A549 treated with Hydrocortisone at 1 μM for 4 hours (cell line): ENCODE data around the gene SIGLEC10. TPM values are rescaled to one million over a fixed set of nuclear protein-coding genes. Genes with fewer than 3 reads are reported as not detected.

Experiments
- total RNA-seq: library from RNA; stranded (reverse); fragments of 200-300 nt; extraction: Qiagen RNA extraction; gene quantifications from 5 replicates; pipeline ENCODE4 v1.2.3, GENCODE V29; 2022

Gene SIGLEC10, protein sequence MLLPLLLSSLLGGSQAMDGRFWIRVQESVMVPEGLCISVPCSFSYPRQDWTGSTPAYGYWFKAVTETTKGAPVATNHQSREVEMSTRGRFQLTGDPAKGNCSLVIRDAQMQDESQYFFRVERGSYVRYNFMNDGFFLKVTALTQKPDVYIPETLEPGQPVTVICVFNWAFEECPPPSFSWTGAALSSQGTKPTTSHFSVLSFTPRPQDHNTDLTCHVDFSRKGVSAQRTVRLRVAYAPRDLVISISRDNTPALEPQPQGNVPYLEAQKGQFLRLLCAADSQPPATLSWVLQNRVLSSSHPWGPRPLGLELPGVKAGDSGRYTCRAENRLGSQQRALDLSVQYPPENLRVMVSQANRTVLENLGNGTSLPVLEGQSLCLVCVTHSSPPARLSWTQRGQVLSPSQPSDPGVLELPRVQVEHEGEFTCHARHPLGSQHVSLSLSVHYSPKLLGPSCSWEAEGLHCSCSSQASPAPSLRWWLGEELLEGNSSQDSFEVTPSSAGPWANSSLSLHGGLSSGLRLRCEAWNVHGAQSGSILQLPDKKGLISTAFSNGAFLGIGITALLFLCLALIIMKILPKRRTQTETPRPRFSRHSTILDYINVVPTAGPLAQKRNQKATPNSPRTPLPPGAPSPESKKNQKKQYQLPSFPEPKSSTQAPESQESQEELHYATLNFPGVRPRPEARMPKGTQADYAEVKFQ
- 0.03 to 0.08 TPM (median 0.07 TPM) in 3 of 5 replicates, not detected in the others for total RNA-seq

DNA sequence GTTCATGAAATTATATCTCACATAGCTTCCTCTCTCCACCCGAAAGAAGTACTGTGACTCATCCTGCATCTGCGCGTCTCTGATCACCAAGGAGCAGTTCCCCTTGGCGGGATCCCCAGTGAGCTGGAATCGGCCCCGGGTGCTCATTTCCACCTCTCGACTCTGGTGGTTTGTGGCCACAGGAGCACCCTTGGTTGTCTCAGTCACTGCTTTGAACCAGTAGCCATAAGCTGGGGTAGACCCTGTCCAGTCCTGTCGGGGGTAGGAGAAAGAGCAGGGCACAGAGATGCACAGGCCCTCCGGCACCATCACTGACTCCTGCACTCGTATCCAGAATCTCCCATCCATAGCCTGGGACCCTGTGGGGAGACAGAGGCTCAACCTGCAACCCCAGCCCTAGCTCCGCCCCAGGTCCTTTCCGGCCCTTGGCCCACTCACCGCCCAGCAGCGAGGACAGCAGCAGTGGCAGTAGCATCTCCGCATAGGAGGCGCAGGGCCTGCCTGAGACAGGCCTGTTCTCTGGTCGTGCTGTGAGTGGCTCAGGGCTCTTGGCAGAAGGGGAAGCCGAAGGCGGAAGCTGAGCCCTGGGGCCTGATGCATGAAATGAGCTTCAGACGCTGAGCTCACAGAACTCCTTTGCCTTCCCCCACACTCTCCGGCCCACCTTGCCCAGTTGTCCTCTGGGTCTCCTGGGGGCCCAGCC is at the start of gene SIGLEC10:
Gene SIGLEC10 (minus strand): TSS at position 536 of the 703 bp plus-strand sequence. CDS start 61 bp downstream, at position 475.

DNA sequence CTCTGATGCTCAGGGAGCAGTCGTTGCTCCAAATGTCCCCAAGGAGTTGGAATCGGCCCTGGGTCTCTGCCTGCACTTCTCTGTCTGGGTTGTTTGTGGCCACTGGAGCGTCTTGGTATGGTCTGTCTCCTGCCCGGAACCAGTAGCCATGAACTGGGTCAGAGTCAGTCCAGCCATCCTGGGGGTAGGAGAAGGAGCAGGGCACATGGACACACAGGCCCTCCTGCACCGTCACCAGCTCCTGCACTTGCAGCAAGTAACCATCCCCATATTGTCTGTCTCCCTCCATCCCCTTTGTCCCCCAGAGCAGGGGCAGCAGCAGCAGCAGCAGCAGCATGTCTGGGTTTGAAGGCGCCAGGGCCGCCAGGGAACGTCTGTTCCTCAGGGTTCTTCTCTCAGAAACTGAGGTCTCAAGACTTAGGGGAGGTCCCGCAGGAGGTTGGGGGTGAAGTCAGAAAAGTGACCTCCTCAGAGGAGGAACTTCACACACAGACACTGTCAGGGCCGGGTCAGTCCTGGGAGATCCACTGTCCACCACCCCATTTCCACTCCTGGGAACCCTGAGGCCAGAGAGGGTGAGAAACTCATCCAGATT is 40.7 kb upstream of the SIGLEC10 start, which contains the start of gene SIGLEC8:
Gene SIGLEC8 (minus strand): TSS at position 404 of the 595 bp plus-strand sequence. CDS start 67 bp downstream, at position 337.

DNA sequence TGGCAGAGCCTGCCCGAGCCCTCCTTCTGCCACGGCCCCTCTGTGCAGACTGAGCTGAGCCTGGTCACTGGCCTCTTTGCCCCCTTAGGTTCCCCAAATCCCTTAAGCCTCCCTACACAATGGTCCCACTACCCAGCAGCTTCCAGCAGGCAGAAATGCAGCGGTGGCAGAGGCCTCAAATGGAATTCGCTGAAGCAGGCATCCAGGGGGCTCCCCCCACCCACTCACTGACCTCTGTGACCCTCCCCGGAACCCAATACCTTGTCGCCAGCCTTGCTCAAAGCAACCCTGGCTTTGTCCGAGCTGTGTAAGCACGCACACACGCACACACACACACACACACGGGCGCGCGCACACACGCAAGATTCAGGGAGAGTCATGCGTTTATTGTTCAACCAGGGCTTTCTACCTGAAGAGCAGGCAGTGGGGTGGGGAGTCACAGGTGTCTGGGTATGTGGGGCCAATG is 29.5 kb downstream of the SIGLEC10 start, which contains the start of gene LIM2:
Gene LIM2 (minus strand): TSS at position 51 of the 466 bp plus-strand sequence. CDS start 531 bp downstream, outside the sequence.

DNA sequence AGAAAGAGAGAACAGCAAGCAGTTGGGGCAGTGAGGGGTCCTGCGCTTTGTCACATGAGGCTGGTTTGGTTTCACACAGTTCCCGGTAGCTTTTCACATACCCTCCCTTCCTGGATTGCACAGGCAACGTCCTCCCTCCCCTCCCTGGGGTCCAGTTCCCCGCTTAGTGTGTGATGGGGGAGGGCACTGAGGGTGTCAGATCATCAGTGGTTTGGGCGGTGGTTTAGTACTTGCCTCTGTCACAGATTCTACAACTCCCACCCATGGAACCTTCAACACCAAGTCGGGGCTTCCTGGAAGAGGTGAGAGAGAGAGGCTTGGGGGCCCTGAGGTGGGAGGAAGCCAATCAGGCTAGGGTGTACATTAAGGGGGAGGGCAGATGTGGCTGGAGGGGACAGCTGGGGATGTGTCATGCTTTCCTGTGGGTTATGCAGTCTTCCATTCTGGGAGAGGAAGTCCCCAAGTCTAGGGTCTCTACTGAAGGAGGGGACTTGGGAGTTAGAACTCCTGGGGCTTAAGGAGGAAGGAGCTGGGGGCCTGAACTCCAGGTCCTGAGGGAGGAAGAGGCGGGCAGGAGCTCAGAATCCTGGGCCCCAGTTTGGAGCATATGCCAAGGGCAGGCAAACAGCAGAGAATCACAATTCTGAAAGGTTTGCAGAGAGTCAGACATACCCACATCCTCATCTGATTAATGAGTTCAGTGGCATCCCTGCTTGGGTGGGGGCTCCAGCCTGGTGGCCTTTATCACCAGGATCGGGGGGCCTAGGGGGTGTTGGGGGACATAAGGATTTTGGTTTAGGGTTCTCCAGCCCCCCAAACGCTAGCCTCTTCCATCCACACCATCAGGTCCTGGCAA is 44.6 kb downstream of the SIGLEC10 start, which contains the start of gene NKG7:
Gene NKG7 (minus strand): TSS at position 6 of the 856 bp plus-strand sequence. CDS start 119 bp downstream, outside the sequence.

DNA sequence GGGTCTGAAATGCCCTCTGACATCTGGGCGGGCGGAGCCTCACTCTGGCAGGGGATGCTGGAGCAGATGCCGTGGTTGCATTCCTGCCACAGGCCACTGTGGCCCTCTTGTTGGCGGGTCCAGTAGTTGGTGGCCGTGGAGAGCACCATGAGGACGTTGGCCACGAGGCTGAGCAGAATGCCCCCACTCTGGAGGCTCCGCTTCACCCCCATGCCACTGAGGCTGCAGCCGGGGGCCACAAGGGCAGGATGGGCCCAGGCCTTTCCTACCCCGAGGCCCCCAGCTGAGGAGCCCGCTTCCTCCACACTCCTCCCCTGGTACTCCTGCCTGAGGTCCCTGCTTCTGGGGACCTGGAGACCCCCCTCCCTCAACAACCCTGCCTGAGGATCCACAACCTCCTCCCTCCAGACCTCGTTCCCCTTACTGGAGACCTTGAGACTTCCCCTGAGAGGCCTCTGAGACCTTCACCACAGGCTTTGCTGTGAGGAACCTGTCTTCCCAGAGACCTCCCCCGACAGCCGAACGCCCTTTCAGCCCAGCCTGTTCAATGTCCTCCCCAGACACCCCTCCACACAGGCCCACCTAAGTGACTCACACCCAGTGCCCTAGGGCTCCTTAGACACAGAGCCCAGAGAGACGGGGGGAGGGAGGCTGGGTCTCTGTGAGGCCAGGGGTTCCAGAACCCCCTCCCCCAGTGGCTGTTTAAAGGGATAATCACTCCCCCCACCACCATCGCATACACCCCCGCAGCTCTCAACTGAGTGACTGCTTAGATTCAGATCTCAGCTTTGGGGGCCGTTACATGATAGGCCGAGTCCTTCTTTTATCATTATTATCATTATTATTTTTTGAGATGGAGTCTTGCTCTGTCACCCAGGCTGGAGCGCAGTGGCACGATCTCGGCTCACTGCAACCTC is 48.8 kb downstream of the SIGLEC10 start, which contains the start of gene CLDND2:
Gene CLDND2 (minus strand): TSS at position 638 of the 917 bp plus-strand sequence. CDS start 426 bp downstream, at position 212.

DNA sequence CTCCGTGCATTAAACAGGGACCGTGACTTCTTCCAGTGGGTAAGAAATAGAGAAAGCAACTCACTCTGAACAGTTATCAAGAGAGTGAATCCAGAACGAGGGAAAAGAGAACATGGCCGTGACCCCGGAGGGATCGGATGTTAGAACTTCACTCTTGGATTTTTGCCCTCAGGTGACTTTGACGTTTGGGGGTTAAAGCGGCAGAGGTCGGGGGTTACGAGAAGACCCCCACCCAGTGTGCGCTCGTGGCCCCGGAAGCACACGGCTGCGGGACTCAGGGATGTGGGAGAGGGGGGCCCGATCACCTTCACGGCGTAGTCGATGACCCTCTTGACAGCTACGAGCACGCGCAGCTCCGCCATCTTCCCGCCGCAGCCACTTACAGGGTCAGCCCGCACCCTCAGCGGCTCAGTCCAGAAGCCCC is 51.5 kb downstream of the SIGLEC10 start, which contains the start of gene ETFB:
Gene ETFB (minus strand): TSS at position 424 of the 424 bp plus-strand sequence. CDS start 62 bp downstream, at position 362.

Other genes with a start within 250 kb of the SIGLEC10 start
- gene CD33, start 192.6 kb downstream of the SIGLEC10 start, total RNA-seq: 0.14 to 0.22 TPM in 2 of 5 replicates, not detected in the others
- not detected in 5 replicates for gene SIGLECL1, start 166.6 kb downstream of the SIGLEC10 start, total RNA-seq
- gene IGLON5, start 106.0 kb downstream of the SIGLEC10 start, total RNA-seq: 0.03 to 0.14 TPM (median 0.06 TPM) in 3 of 5 replicates, not detected in the others
- gene VSIG10L, start 75.5 kb downstream of the SIGLEC10 start, total RNA-seq: 11.6 to 16.8 TPM (median 14.1 TPM) in 5 replicates
- gene ETFB, start 51.3 kb downstream of the SIGLEC10 start, total RNA-seq: 230 to 256 TPM (median 244 TPM) in 5 replicates
- gene CLDND2, start 48.6 kb downstream of the SIGLEC10 start, total RNA-seq: 3.7 to 13.8 TPM (median 12.5 TPM) in 5 replicates
- not detected in 5 replicates for gene NKG7, start 45.0 kb downstream of the SIGLEC10 start, total RNA-seq
- gene LIM2, start 29.7 kb downstream of the SIGLEC10 start, total RNA-seq: not detected in 5 replicates
- gene C19orf84, start 27.1 kb downstream of the SIGLEC10 start, total RNA-seq: not detected in 5 replicates
- gene SIGLEC8, start 40.8 kb upstream of the SIGLEC10 start, total RNA-seq: not detected in 5 replicates
- gene CEACAM18, start 60.9 kb upstream of the SIGLEC10 start, total RNA-seq: not detected in 5 replicates
- not detected in 5 replicates for gene SIGLEC12, start 84.2 kb upstream of the SIGLEC10 start, total RNA-seq
- gene SIGLEC6, start 114.0 kb upstream of the SIGLEC10 start, total RNA-seq: not detected in 5 replicates
- 3.1 to 4.5 TPM (median 3.9 TPM) in 5 replicates for gene ZNF175, start 153.6 kb upstream of the SIGLEC10 start, total RNA-seq
- not detected in 5 replicates for gene SIGLEC5, start 212.8 kb upstream of the SIGLEC10 start, total RNA-seq
- 0.05 to 0.10 TPM in 2 of 5 replicates, not detected in the others for gene SIGLEC14, start 229.2 kb upstream of the SIGLEC10 start, total RNA-seq